GM12878 (cell line): Measurements from ENCODE around the gene AURKAIP1. TPM values are rescaled to one million over a fixed set of nuclear protein-coding genes. Genes with fewer than 3 reads are reported as not detected.

Experiments
- ATAC-seq: fragments of 200-7000 bp; cut with Tn5 transposase; 3 replicates; pipeline ENCODE4 v1.9.1; 2020; ENCODE audit warnings: mild to moderate bottlenecking, moderate library complexity
- BruUV-seq: library from RNA; stranded (reverse); fragments of 400-500 nt; replicated peaks from 2 replicates; lab custom pipeline; 2021; lab: Mats Ljungman, UMichigan
- CTCF ChIA-PET: fragments of 300-600 bp; sonication (Branson Sonifier 250); formaldehyde crosslinking; extraction: SDS; loops from one replicate; lab custom pipeline; 2021; ENCODE audit warnings: inconsistent platforms; lab: Yijun Ruan, JAX
- POLR2A ChIA-PET: fragments of 350-600 bp; formaldehyde crosslinking; extraction: SDS; loops from one replicate; lab custom pipeline; 2021; ENCODE audit warnings: inconsistent platforms; lab: Charles Lee
- RAD21 ChIA-PET: fragments of 300-600 bp; sonication (Branson Sonifier 250); formaldehyde crosslinking; loops from one replicate; lab custom pipeline; 2023; ENCODE audit warnings: antibody characterized with exemption; ENCODE audit not compliant: unreplicated experiment; lab: Charles Lee
- SMC1A ChIA-PET: fragments of 300-600 bp; sonication (Branson Sonifier 250); formaldehyde crosslinking; loops from one replicate; lab custom pipeline; 2023; ENCODE audit not compliant: unreplicated experiment, uncharacterized antibody; lab: Charles Lee
- DNase-seq: peaks from one replicate; pipeline ENCODE4 v3.0.0-alpha.2; 2011; ENCODE audit warnings: low read depth, low spot score
- FAIRE-seq: peaks from 3 replicates; lab custom pipeline; 2011; peaks lifted over from hg19 to GRCh38; lab: Jason Lieb, UNC
- H2AFZ ChIP-seq: 2 replicates; pipeline ENCODE4 v1.6.0; 2011; ENCODE audit warnings: low read depth, low read length, control low read depth; ENCODE audit not compliant: control insufficient read depth
- H3K27ac ChIP-seq: 2 replicates; pipeline ENCODE4 v1.5.1; 2011; ENCODE audit warnings: control low read depth; ENCODE audit not compliant: control insufficient read depth, insufficient read depth
- H3K27me3 ChIP-seq, 2 experiments: replicated peaks in 1 of 2; 2 replicates each; pipeline versions ENCODE4 v1.6.0 to v1.6.1; 2011; ENCODE audit warnings: low read length in 1 of 2; ENCODE audit not compliant: control insufficient read depth in 2 of 2, insufficient read depth in 2 of 2
- H3K36me3 ChIP-seq, 2 experiments: 2 replicates each; pipeline ENCODE4 v1.5.1; 2011; ENCODE audit warnings: low read length in 1 of 2; ENCODE audit not compliant: control insufficient read depth in 2 of 2, insufficient read depth in 2 of 2
- H3K4me1 ChIP-seq: 2 replicates; pipeline ENCODE4 v1.6.1; 2011; ENCODE audit warnings: mild to moderate bottlenecking, low read length, moderate library complexity, mixed read lengths; ENCODE audit not compliant: control insufficient read depth, insufficient read depth
- H3K4me2 ChIP-seq: 2 replicates; pipeline ENCODE4 v1.6.0; 2011; ENCODE audit warnings: control low read depth; ENCODE audit not compliant: control insufficient read depth, insufficient read depth
- H3K4me3 ChIP-seq: fragments of 200-600 bp; sonication (generic); 2 replicates; pipeline ENCODE4 v1.5.1; 2016
- H3K79me2 ChIP-seq: 2 replicates; pipeline ENCODE4 v1.6.0; 2011; ENCODE audit warnings: low read length; ENCODE audit not compliant: control insufficient read depth, insufficient read depth
- H3K9ac ChIP-seq: 2 replicates; pipeline ENCODE4 v1.8.0; 2011; ENCODE audit warnings: low read length, control low read depth, mixed read lengths; ENCODE audit not compliant: control insufficient read depth, insufficient read depth
- H3K9me3 ChIP-seq: replicated peaks from 3 replicates; pipeline ENCODE4 v1.5.1; 2011; ENCODE audit warnings: mild to moderate bottlenecking, low read length; ENCODE audit not compliant: control insufficient read depth, insufficient read depth
- H4K20me1 ChIP-seq: 2 replicates; pipeline ENCODE4 v1.6.0; 2011; ENCODE audit not compliant: control insufficient read depth, insufficient read depth
- FOS ChIP-seq: IDR thresholded peaks from 3 replicates; pipeline ENCODE4 v1.6.1; 2011; ENCODE audit warnings: borderline replicate concordance; ENCODE audit not compliant: insufficient read length; ENCODE audit errors: extremely low read depth
- JUND ChIP-seq: IDR thresholded peaks from 2 replicates; pipeline ENCODE4 v1.6.1; 2012; ENCODE audit warnings: low read depth, mild to moderate bottlenecking, low read length, improper control_type of control experiment, moderate library complexity
- MYC ChIP-seq: IDR thresholded peaks from 2 replicates; pipeline ENCODE4 v1.6.1; 2011; ENCODE audit warnings: mild to moderate bottlenecking, low read length, moderate library complexity, inconsistent platforms; ENCODE audit not compliant: insufficient read depth, insufficient replicate concordance, insufficient read length, severe bottlenecking
- NR2C2 ChIP-seq: IDR thresholded peaks from 2 replicates; pipeline ENCODE4 v1.6.1; 2011; ENCODE audit warnings: borderline replicate concordance, low read depth; ENCODE audit not compliant: control insufficient read depth, insufficient read length
- POLR2AphosphoS2 ChIP-seq: IDR thresholded peaks from 2 replicates; pipeline ENCODE4 v1.6.1; 2011; ENCODE audit warnings: low read depth, mild to moderate bottlenecking, low read length, improper control_type of control experiment, moderate library complexity
- RUNX3 ChIP-seq: IDR thresholded peaks from 2 replicates; pipeline ENCODE4 v1.6.1; 2012; ENCODE audit warnings: low read length, inconsistent platforms
- ZNF207 ChIP-seq: fragments of 450-650 bp; IDR thresholded peaks from 2 replicates; pipeline ENCODE4 v1.6.1; 2014; ENCODE audit warnings: antibody characterized with exemption, mild to moderate bottlenecking, borderline replicate concordance
- WGBS: methylation state at CpG from one replicate; pipeline ENCODE4 v1.1.6; 2016; ENCODE audit warnings: low lambda C conversion rate; ENCODE audit not compliant: insufficient replicate concordance, insufficient coverage; ENCODE audit errors: missing lambda C conversion rate; 5-methylcytosine and 5-hydroxymethylcytosine counted together
- in situ Hi-C: fragments of 300-500 bp; cut with MboI; formaldehyde crosslinking; loops from 9 replicates; pipeline ENCODE4 v1.14.3; 2018; ENCODE audit warnings: mixed read lengths
- intact Hi-C: fragments of 100-400 bp; cut with micrococcal nuclease; formaldehyde crosslinking; loops from one replicate; pipeline ENCODE4 v1.14.2; 2022; ENCODE audit not compliant: unreplicated experiment
- polyA plus RNA-seq, 11 experiments: library from polyadenylated mRNA; depleted of rRNA in 4 of 11; unstranded in 6 of 11; stranded (reverse) in 5 of 11; fragments of >200 nt; fragmentation: Nextera tagmentation in 4 of 11; fragmentation: Illumina TruSeq in 1 of 11; extraction: Ambion mirVana in 4 of 11; extraction: Trizol in 1 of 11; gene quantifications; 1 replicate in 1 of 11; 2 replicates in 10 of 11; pipeline versions ENCODE4 v1.2.1 to v1.2.3, GENCODE V29; 2011 to 2016; ENCODE audit warnings: inconsistent platforms in 2 of 11, missing spikeins in 2 of 11, low read depth in 1 of 11
- total RNA-seq, 4 experiments: library from RNA; depleted of rRNA in 3 of 4; stranded (reverse); fragments of >200 nt in 3 of 4; fragmentation: Illumina TruSeq in 1 of 4; extraction: Trizol in 1 of 4; gene quantifications; 2 replicates each; pipeline versions ENCODE4 v1.2.1 to v1.2.3, GENCODE V29; 2013 to 2021
- TF ChIP-seq, protein P1 (sequence below): fragments of 450-650 bp; IDR thresholded peaks from 2 replicates; pipeline ENCODE4 v1.6.1; 2016; ENCODE audit warnings: mild to moderate bottlenecking, moderate library complexity, borderline replicate concordance

The AURKAIP1 gene
- total and polyA plus RNA-seq, 10 of the 15 experiments (the other 5 are each of a cell fraction or from before 2014, with no cell fraction given) = 6.5 to 366 (median 120) TPM

DNA sequence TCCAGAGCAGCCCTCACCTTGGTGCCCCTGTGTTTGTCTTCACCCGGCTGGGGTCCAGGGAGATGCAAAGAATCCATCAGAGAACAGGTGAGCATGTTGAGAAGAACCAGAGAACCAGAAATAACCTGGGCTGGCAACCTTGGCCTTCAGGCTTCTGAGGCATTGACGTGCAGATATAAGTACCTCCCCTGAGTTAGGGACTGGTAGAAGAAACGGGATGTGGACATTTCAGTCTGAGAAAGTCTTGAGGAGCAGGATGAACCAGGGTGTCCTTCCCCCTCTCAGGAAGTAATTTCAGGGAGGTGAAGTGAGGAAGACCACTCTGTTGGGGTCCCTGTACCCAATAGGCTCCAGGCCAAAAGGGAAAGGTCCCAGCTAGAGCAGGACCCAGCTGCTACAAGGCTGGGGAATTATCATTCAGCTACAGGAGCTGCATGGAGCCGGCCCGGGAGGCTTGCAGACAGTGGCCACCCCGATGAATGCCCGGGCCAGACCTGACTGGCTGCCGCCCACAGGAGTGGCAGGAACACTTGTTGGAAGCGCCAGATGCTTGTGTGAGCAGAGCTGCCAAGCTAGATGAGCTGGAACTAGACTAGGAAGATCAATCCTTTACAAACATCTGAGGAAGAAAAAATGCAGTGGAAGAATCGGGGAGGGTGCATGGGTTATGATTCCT lies 1.7 kb upstream of the AURKAIP1 start:
- peak; percentile 13 for FAIRE-seq

More for the DNA sequence above, 1.7 kb upstream of the AURKAIP1 start:
- Histone ChIP-seq H4K20me1 (no peaks in the 10 kb centered on the region), H3K4me3 (no peak overlapping the region), H3K27ac (no peak overlapping the region), H3K4me2 (peak overlapping the region; percentile 90; the same call in 1 of the 2 replicates), H3K9me3 (no peaks in the 10 kb centered on the region), H3K9ac (no peak overlapping the region), H3K79me2 (peaks cover 30% of the 10 kb centered on the region), H2AFZ (no peak overlapping the region), H3K36me3 (peaks cover 0 to 9% of the 10 kb centered on the region in 2 experiments; a peak in 3 of 4 replicates), H3K4me1 (peaks cover 18% of the 10 kb centered on the region), H3K27me3 (no peaks in the 10 kb centered on the region)
- ChIA-PET RAD21 (interaction anchor here (0.6 kb wide), 1 partner anchor 528 kb away, joined by 3 read pairs; no protein-coding TSS in a partner anchor), CTCF (interaction anchor here (0.7 to 1.5 kb wide), 3 partner anchors 11 to 60 kb away, joined by 3 to 5 read pairs (median 3); no protein-coding TSS in a partner anchor), POLR2A (interaction anchor here (0.9 kb wide), 1 partner anchor 22 kb away, joined by 3 read pairs; the partner anchor contains the start of gene CCNL2), SMC1A (no interaction called here)
- DNase-seq (no peak), ATAC-seq (no peak)
- WGBS = 92% methylated on average over 10 of the region's 10 CpGs
- intact Hi-C loops = loop anchor here (10.0 kb wide), 1 partner anchor 128 kb away; no protein-coding TSS in a partner anchor
- in situ Hi-C loops = no loop called here
- BruUV-seq = no TSS peak
- no peak for TF ChIP-seq JUND
- TF ChIP-seq, protein P1, sequence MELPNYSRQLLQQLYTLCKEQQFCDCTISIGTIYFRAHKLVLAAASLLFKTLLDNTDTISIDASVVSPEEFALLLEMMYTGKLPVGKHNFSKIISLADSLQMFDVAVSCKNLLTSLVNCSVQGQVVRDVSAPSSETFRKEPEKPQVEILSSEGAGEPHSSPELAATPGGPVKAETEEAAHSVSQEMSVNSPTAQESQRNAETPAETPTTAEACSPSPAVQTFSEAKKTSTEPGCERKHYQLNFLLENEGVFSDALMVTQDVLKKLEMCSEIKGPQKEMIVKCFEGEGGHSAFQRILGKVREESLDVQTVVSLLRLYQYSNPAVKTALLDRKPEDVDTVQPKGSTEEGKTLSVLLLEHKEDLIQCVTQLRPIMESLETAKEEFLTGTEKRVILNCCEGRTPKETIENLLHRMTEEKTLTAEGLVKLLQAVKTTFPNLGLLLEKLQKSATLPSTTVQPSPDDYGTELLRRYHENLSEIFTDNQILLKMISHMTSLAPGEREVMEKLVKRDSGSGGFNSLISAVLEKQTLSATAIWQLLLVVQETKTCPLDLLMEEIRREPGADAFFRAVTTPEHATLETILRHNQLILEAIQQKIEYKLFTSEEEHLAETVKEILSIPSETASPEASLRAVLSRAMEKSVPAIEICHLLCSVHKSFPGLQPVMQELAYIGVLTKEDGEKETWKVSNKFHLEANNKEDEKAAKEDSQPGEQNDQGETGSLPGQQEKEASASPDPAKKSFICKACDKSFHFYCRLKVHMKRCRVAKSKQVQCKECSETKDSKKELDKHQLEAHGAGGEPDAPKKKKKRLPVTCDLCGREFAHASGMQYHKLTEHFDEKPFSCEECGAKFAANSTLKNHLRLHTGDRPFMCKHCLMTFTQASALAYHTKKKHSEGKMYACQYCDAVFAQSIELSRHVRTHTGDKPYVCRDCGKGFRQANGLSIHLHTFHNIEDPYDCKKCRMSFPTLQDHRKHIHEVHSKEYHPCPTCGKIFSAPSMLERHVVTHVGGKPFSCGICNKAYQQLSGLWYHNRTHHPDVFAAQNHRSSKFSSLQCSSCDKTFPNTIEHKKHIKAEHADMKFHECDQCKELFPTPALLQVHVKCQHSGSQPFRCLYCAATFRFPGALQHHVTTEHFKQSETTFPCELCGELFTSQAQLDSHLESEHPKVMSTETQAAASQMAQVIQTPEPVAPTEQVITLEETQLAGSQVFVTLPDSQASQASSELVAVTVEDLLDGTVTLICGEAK = no peak
- TF ChIP-seq ZNF207 = no peak
- no peak for TF ChIP-seq POLR2AphosphoS2
- TF ChIP-seq MYC = no peak
- TF ChIP-seq NR2C2 = no peak
- no peak for TF ChIP-seq RUNX3
- no peak for TF ChIP-seq FOS
